HG03520 (cell line): ENCODE results near the gene SSH3.

Experiments used
- ATAC-seq: cut with Tn5 transposase; IDR thresholded peaks from one replicate; pipeline ENCODE4 v1.9.1; 2021; ENCODE audit warnings: mild to moderate bottlenecking, moderate library complexity; ENCODE audit not compliant: unreplicated experiment

The SSH3 gene

DNA sequence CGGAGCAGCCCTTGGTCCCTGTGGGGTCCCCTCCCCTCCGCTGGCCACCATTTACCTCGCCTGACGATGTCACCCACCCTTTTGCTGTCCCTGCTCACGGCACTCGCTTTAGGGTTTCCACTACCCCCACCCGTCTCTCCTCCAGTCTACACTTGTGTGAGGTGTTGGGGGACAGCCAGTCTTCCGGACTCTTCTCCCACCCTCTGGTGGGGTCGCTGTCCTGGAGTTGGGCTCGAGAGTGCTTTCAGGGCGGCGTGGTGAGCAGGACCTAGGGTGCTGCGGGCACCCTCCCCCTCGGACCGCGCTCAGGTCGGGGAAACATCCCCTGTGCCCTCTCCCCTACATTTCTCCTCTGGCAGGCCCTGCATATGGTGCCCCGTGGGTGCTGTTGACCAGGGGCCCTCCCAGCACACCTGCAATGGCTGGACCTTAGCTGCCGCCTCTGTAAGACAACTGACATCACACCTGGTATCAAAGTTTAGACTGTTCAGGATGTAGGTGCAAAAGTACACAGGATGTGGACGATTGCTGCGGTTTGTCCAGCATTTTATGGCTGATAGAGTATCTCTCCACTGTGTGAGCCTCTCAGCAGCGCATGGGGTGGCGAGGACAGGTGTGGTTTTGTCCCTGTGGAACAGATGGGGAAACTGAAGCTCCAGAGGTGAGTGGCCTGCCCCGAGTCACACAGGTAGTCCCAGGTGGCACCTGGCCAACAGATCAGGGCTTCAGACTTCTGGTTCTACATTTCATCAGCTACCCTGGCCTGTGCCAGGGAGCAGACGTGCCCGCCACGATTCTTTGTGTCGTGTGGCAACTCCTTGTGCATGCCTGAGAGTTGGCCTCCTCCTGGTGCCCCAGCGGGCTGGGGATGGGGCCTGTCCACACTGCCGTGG is 35.9 kb upstream of the SSH3 start:
- no peak for ATAC-seq

- no peak for ATAC-seq
Measured at GRCh38 chr11:67268081-67268961, 35.0 kb upstream of the SSH3 start.

DNA sequence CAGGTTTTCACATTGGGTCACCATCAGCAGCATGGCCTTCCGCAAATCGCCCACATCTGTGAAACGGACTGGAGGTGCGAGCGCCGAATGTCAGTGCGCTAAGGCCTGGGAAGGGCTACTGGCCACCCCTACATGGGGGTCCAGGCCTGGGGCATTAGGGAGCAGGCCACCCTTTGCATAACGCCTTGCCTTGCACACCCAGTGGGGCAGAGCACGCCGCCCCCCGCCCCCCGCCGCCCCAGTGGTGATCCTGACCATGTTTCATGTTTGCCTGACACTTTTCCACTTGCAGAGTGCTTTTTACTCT is 34.4 kb upstream of the SSH3 start:
- ATAC-seq, result no peak

- no peak for ATAC-seq
Measured at GRCh38 chr11:67269401-67270255, 33.7 kb upstream of the SSH3 start.

DNA sequence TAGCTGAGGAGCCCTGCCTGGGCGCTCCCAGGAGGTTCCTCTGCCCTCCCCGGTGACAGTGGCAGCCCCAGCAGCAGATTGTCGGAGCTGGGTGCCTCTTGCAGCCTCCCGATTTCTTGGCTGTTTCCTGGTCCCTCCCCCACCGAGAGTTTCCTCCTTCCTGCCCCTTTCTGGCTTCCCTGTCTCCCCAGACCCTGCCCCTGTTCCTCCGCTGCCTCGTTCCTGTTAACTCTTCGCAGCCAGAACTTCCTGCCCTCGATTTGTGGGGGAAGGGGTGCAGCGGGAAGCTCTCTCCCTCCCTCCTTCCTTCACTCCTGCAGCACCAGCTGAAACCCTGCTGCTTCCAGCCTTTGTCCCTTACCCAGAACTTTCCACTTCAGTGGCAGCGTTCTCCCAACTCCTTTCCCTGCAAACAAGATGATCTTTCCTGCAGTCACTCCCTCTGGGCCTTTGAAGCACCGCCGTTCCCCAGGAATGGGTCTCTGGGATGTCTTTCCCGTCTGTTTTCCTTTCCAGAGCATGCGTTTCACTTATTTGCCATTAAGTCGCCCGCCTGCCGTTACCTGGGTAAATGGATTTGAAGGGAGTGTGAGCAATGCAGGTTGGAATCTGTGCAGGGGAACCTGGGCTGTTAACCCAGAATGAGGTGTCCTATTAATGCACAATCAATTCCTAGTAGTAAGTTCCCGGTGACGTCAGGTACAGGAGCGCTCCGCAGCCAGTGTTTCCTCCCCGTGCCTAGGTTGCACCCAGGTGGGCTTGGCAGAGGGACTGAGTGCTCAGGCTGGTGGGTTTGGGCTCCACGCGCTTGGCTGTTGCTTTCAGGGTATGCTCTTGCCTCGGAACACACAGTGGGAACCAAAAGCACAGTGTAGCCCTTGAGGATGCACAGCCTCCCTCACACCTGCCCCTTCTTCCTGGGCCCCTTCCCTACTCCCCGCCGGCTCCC is 32.8 kb upstream of the SSH3 start:
- no peak for ATAC-seq

- ATAC-seq, result no peak
Measured at GRCh38 chr11:67271205-67271540, 32.2 kb upstream of the SSH3 start.

DNA sequence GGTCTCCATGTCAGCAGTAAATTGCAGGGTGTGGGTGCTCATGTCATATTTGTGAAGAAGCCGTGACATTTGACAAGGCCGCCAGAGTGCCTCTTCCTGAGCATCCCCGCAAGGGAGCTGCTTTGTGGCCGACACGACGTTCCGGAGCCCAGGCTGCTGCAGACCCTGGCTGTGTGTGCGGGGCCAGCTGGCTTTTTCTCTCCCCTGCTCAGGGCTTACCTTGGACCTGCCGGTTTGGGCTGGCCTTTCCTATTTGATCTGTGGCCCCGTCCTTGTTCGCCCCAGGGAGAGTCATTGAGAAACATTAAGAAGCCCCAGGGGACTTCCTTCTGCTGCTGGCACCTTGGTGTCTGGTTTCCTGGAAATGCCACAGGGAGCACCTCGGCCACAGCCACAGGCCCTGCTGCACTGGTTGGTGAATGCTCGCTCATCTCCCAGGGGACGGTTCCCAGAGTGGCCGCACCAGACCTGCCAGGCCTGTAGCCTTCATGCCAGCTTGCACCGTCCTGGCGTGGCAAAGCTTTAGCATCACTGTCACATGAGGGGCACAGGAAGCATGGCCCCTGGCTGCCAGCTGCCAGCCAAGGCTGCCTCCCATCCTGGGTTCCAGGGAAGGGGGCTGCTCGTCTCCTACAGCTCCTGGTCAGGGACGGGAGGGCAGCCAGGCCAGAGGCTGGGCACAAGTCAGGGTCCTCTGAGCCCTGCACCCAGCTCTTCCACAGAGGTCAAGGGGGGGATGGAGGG is 31.6 kb upstream of the SSH3 start:
- no peak for ATAC-seq

DNA sequence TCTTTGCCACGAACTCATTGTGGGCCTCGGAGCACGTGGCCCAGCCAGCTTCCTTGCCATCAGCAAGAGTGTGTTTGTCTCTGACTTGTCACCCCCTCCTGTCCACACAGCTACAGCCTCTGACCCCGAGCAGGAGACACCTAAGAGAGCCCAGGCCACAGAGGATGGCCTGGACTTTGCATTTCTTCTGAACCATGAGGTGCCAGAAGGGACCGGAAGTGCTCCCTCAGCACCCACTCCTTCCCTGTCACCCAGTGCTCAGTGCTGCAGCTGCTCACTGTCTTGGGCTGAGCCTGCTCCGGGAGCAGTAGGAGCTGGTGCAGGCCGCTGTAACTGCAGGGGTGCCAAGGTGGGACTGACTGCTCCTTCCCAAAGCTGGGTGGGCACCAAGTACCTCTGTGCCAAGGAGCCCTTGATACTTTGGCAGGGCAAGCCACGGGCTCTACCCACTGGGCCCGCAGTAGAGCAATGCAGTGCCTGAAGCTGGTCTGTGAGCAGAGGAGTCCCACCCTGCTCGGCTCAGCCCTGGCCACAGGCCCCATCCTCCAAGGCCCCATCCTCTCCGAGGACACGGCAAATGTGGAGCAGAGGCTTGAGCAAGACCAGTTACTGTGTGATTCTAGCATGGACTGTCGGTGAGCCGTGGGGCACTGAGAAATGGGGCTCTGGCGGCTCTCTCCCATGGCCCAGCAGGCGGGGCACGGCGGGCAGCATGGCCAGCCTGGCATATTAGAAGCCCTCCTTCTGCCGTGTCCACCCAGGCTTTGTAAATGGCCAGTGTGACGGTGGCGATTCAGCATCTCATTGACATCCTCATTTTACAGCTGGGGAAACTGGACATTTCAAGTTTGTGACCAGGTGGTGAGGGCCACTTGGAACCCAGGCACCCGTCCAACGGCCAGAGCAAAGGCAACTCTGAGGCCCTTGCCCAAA is 30.7 kb upstream of the SSH3 start:
- no peak for ATAC-seq

GRCh38 chr11:67273260-67273990 is 29.9 kb upstream of the SSH3 start:
- no peak for ATAC-seq

GRCh38 chr11:67274768-67275605 is 28.3 kb upstream of the SSH3 start:
- ATAC-seq, result no peak

- no peak for ATAC-seq
Measured at GRCh38 chr11:67275606-67276409, 27.5 kb upstream of the SSH3 start.

DNA sequence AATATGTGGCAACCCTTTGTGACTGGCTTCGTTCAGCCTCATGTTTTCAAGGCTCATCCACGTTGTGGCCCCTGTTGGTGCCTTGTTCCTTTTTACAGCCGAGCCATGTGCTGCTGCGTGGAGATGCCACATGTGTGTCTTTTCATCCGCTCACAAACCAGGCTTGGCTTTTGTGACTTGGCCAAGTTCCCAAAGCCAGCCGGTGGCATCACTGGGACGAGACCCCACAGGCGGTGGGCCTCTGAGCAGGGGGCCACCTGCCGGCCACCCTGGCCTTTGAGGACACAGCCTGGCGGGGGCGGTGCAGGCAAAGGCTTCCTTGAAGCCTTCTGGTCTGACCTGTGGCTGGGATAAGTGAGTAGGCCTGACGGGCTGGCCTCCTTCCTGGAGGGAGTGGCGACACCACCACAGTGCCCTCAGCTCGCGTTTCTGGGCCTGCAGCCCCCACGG is 26.5 kb upstream of the SSH3 start:
- peak; percentile 4 for ATAC-seq

- ATAC-seq, result peak; percentile 80
Measured at GRCh38 chr11:67277231-67277961, 25.9 kb upstream of the SSH3 start.

DNA sequence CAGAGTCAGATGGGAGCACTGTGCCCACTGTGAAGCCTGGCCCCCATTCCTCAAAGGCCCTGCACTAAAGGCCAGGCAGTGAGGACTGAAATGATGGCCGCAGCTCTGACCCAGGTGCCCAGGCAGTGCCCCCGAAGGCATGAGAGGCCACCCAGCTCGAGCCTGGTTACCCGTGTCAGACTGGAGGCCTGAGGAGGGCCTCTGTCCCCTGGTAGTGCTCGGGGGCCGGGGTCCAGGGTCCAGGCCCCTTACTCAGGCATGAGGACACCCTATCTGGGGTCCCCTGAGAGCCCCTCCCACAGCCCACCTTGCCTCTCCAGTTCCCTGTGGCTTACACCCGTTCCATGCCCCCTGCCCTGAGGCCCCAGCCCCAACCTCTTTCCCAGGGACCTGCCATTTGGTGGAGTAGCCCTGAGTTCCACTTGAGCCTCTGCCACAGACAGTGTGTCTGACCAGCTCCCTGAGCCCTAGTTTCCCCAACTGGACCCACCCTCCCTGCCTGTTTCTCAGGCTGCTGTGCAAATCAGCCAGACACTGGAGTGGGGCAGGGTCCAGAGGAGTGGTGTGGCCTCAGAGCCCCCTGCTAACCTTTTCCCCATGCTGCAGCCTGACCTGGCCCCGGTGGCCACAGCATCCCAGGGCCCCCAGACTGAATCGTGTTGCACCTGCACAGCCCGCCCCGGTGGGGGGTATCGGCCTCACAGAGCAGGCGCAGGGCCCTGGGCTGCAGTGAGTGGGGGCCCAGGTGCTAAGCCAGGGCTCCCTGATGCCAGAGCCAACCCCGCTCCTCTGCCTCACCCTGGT is 25.0 kb upstream of the SSH3 start:
- no peak for ATAC-seq
